GM21360 (cell line): ENCODE measurements around the gene NPM1.
A peak's percentile ranks its signal among the peaks of the same experiment; 100 is the strongest.
"Not testable (repeated sequence)": the region's sequence is repeated elsewhere in the genome, so short reads cannot be mapped to it uniquely, and the experiment has no call there.

Experiments
- ATAC-seq: cut with Tn5 transposase; IDR thresholded peaks from one replicate; pipeline ENCODE4 v1.9.1; 2021; ENCODE audit warnings: mild to moderate bottlenecking, moderate library complexity; ENCODE audit not compliant: unreplicated experiment

The NPM1 gene

DNA sequence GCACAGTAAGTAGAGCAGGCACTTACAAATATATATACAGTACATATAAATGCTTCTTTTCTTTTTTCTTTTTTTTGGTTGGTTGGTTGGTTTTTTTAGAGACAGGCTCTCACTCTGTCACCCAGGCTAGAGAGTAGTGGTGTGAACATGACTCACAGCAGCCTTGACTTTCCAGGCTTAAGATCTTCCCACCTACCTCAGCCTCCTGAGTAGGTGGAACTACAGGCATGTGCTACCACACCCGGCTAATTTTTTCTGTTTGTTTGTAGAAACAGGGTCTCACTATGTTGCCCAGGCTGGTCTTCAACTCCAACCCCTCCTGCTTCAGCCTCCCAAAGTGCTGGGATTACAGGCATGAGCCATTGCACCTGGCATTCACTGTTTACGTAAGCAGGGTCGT, 2.6 kb upstream of the NPM1 start:
- not testable (repeated sequence) for ATAC-seq

DNA sequence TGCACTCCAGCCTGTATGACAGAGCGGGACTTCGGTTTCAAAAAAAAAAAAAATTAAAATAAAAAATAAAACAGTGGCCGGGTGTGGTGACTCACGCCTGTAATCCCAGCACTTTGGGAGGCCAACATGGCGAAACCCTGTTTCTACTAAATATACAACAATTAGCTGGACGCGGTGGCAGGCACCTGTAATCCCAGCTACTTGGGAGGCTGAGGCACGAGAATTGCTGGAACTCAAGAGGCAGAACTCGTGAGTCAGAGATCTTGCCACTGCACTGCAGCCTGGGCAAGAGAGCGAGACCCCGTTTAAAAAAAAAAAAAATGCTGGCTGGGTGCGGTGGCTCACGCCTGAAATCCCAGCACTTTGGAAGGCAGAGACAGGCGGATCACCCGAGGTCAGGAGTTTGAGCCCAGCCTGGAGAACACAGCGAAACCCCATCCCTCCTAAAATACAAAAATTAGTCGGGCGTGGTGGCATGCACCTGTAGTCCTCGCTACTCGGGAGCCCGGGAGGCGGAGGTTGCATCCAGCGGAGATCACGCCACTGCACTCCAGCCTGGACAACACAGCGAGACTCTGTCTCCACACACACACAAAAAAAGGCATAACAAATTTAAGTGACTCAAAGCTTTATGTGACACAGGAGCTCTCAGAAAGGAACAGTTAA, 1.5 kb upstream of the NPM1 start:
- no peak for ATAC-seq

DNA sequence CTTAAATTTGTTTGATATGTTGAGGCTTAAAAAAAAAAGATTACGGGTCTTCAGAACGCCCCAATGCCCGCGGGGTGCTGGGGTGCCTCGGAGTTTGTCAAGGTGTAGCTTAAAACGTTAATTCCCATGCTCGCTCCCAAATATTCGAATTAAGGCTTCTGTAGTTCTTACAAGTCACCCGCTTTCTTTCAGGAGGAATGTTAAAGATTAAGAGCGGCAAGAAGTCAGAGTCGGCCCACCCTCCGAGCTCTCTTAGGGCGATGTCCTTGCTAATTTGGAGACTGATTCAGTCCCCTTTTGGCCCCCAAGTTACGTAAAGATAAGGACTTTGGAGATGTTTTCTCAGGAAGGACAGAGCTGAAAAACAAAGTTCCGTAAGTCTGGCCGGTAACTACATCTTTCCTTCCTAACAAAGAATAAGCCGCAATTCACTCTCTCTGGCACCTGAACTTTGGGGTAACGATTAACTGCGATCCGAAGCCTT, 746 bp upstream of the NPM1 start:
- ATAC-seq, result peak; percentile 1

DNA sequence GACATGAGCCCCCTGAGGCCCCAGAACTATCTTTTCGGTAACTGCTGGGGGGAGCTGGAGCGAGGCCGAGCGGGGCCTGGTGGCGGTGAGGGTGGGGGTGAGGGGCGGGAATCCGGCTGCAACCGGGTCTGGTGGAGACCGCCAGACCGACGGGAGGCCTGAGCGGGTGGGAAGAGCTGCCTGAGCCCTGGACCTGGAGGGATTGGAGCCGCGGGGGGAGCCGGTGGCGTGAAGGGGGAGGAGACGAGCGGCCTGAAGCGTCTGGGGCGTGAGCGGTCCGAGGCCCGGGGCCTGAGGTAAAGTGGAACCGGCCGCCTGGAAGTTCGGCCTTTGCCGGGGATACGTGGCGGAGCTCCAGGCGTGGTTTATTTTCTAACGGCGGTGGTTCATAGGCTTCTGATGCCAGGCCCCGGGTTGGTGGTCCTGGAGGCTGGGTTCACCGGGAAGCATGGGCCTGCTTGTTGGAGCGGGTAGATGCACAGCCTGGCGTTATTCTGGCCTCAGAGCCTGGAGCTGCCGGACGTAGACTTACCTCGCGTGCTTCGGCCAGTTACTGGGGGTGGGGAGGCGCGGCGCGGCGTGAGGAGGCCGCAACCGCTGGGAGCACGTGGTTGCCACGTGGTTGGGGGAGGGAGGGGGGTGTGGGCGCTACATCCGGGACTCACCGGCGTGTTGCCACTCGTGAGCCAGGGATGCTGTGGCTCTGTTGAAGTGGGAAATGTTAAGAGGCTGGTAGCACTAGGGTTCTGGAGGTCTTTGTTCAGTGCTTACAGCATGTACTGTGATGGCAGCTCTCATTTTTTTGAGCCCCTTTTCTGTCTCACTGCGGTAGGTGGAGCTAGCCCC, 544 bp downstream of the NPM1 start:
- ATAC-seq, result peak; percentile 33

DNA sequence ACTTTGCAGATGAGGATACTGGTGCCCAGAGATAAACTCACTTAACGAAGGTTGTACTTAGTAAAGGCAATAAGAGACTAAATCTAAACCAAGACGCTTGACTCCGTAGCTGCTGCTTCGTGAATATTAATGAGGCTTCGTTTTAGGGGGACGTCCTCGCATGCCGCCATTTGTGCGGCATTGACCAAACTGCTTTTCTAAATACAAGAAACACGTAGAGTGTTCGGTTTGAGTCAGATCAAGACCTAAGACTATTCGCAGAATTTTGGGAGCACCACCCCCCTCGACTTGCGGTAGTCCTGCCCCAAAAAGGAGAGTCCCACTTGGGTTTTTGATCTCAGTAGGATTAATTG, 1.1 kb downstream of the NPM1 start:
- no peak for ATAC-seq

DNA sequence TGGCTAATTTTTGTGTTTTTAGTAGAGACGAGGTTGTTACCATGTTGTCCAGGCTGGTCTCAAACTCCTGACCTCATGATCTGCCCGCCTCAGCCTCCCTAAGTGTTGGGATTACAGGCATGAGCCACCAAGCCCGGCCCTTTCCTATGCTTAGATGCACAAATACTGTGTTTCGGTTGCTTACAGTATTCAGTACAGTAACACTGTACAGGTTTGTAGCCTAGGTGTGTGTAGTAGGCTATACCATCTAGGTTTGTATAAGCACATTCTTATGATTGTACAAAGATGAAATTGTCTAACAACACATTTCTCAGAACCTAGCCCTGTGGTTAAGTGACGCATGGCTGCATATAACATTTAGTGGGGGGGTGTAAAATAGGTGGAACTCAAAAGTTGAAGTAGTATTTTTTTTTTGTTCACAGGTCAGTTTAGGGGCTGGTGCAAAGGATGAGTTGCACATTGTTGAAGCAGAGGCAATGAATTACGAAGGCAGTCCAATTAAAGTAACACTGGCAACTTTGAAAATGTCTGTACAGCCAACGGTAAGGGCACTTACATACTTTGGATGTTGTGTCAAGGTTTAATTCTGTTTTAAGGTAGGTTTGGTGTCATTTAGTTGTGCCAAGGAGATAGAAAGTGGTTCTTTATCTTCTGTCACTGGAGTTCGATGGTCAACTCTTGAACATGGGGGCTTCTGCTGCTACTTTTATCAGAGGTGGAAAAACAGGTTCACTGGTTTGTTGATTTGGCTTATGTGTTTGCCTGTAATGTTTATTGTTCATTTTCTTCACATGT, 3.4 kb downstream of the NPM1 start:
- no peak for ATAC-seq

DNA sequence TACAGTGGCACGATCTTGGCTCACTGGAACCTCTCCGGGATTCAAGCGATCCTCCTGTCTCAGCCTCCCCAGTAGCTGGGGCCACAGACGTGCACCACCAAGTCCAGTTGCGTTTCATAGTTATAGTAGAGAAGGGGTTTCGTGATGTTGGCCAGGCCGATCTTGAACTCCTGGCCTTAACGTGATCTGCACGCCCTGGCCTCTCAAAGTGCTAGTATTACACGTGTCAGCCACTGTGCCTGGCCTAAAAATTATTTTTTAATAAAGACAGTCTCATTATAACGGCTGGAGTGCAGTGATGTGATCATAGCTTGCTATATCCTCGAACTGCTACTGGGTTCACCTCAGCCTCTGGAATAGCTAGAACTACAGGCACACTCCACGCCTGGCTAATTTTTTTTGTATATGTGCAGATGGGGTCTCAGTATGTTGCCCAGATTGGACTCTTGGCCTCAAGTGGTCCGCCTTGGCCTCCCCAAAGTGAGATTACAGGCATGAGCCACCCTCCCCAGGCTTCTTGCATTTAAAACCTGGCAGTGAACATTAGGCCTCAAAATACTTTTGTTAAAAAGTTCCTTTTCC, 4.4 kb downstream of the NPM1 start:
- ATAC-seq, result no peak

DNA sequence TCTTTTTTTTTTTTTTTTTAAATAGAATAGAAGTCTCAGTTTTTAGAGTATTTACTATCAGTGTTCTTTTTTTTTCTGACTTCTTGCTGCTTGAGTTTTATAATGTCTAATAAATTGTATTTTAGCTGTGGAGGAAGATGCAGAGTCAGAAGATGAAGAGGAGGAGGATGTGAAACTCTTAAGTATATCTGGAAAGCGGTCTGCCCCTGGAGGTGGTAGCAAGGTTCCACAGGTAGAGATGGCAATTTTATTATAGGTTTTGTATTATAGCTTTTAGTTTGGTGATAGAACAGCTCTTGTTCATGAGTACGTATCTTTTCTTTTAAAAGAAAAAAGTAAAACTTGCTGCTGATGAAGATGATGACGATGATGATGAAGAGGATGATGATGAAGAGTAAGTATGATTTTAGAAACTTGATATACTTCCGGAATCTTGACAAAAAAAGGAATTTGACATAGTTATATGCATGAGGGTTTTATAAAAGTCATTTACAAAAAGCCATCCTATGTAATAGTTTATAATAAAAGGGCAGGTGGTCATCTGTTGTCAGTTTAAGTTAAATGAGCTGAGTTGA, 5.0 kb downstream of the NPM1 start:
- no peak for ATAC-seq

DNA sequence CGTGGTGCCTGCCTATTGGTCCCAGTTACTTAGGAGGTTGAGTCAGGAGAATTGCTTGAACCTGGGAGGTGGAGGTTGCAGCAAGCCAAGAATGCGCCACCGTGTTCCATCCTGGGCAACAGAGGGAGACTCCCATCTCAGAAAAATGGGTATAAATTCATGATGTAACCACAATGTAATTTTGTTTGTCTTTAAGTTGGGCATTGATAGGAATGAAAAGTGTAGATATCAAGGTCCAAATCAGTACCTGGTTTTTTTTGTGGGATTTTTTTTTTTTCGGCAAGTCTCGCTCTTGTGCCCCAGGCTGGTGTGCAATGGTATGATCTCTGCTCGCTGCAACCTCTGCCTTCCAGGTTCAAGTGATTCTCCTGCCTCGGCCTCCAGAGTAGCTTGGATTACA, 7.4 kb downstream of the NPM1 start:
- ATAC-seq, result no peak

DNA sequence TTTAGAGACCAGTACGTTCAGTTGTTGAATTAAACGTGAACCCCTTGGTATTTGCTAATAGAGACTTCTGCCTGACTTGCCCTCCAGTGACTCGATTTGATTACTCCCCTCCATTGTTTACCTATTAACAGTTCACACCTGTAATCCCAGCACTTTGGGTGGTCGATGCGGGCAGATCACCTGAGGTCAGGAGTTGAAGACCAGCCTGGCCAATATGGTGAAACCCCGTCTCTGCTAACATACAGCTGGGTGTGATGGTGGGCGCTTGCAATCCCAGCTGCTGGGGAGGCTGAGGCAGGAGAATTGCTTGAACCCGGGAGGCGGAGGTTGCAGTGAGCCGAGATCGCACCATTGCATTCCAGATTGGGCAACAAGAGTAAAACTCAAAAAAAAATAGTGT, 8.9 kb downstream of the NPM1 start:
- ATAC-seq, result not testable (repeated sequence)

DNA sequence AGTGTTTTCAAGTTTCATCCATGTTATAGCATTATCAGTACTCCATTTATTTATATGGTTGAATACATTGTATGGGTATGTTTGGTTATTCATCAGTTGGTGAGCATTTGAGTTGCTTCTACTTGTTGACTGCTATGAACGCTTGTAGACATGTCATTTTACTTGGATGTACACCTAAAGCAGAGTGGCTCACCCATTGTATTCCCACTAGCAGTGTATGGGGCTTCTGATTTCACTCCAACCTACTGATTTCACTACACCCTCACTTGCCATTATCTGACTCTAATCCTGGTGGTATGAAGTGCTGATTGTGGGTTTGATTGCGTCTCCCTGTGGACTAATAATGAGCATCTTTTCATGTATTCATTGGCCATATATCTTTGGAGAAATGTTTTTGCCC, 9.5 kb downstream of the NPM1 start:
- no peak for ATAC-seq

DNA sequence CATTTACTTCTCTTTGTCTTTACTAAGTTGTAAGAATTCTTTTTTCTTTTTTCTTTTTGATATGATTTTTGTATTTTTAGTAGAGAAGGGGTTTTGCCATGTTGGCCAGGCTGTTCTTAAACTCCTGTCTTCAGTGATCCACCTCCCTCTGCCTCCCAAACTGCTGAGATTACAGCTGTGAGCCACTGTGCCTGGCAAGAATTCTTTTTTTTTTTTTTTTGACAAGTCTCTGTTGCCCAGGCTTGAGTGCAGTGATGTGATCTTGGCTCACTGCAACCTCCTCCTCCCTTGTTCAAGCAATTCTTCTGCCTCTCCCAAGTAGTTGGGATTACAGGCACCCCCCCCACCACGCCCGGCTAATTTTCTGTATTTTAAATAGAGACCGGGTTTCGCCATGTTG, 9.9 kb downstream of the NPM1 start:
- no peak for ATAC-seq

DNA sequence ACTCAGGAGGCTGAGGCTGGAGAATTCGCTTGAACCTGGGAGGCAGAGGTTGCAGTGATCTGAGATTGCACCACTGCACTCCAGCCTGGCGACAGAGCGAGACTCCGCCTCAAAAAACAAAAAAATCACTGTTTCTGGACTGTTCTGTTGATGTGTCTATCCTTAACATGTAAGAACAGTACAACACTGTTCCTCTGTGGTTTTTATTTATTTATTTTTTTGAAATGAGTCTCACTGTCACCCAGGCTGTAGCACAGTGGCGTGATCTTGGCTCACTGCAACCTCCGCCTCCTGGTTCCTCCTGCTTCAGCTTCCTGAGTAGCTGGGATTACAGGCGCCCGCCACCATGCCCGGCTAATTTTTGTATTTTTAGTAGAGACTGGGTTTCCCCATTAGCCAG, 11.0 kb downstream of the NPM1 start:
- ATAC-seq, result not testable (repeated sequence)

DNA sequence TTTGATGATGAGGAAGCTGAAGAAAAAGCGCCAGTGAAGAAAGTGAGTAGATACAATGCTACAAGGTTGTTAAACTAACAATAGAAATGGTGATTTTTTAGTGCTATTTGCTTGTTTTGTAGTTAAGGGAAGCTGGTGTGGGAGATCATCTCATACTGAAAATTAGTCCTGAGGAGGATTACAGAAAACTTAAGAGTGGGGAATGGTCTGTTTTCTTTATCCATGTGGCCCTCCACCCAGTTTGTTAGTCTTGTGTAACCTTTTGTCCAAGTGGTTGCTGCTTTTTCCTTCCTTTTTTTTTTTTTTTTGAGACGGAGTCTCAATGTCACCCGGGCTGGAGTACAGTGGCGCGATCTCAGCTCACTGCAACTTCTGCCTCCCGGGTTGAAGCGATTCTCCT, 12.5 kb downstream of the NPM1 start:
- ATAC-seq, result no peak

DNA sequence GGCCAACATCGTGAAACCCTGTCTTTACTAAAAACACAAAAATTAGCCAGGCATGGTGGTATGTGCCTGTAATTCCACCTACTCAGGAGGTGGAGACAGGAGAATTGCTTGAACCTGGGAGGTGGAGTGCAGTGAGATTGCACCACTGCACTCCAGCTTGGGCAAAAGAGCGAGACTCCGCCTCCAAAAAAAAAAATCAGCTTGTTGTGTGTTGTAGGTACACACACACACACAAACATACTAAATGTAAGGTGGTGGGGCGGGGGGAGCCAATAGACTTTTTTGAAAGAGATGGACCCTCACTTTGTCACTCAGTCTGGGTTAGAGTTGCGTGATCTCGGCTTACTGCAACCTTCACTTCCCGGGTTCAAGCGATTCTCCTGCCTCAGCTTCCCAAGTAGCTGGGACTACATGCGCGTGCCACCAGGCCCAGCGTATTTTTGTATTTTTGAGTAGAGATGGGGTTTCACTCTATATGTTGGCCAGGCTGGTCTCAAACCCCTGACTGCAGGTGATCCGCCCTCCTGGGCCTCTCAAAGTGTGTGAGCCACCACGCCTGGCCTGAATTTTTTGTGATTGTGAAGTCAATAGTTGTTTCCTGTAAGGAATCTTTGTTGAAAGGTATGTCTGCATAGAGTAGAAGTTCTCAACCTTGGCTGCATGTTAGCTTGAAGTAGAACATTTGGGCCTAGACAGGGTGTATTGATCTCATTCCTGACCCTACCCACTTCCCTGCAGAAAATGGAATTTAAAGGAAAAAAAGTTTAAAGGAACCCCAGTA, 13.7 kb downstream of the NPM1 start:
- ATAC-seq, result no peak

DNA sequence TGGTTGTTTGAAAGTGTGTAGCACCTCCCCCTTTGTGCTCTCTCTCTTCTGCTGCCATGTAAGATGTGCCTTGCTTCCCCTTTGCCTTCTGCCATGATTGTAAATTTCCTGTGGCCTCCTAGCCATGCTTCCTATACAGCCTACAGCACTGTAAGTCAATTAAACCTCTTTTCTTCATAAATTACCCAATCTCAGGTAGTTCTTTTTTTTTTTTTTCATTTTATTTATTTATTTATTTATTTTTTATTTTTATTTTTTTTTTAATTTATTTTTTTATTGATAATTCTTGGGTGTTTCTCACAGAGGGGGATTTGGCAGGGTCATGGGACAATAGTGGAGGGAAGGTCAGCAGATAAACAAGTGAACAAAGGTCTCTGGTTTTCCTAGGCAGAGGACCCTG, 15.1 kb downstream of the NPM1 start:
- ATAC-seq, result not testable (repeated sequence)

DNA sequence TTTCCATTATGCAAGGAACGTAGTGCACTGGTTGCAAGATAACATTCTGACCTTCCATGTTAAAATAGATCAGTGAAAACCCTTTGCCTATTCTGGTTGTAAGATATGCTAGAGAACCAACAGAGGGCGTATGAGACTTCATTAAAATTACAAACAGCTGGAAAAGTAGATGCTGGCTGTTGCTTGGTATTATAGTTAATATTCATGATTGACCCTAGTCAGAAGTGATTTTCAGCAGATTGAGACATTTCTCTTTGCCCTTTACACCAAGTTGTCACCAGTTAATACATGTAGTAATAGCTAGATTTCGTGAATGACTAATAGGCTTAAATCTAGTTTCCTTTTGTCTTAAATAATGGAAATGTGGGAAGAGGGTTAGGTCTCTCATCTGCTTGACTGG, 18.0 kb downstream of the NPM1 start:
- ATAC-seq, result no peak

DNA sequence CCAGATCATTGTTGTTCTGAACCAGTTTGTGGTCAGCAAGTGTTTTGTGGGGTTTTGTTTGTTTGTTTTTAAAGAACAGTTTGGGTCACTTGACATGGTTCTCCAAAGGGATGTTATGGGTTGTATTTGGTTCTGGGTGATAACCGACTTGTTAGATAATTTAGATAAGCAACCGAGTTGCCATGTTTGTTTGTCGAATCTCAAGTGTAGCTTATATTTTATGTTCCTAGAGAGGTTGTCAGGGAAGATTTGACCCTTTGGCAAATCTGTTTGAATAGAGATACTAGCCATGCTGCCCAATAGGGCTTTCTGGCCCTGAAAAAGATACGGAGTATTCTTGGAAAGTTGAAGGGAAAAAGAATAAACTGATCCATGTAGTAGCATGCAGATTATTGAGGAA, 19.6 kb downstream of the NPM1 start:
- no peak for ATAC-seq

DNA sequence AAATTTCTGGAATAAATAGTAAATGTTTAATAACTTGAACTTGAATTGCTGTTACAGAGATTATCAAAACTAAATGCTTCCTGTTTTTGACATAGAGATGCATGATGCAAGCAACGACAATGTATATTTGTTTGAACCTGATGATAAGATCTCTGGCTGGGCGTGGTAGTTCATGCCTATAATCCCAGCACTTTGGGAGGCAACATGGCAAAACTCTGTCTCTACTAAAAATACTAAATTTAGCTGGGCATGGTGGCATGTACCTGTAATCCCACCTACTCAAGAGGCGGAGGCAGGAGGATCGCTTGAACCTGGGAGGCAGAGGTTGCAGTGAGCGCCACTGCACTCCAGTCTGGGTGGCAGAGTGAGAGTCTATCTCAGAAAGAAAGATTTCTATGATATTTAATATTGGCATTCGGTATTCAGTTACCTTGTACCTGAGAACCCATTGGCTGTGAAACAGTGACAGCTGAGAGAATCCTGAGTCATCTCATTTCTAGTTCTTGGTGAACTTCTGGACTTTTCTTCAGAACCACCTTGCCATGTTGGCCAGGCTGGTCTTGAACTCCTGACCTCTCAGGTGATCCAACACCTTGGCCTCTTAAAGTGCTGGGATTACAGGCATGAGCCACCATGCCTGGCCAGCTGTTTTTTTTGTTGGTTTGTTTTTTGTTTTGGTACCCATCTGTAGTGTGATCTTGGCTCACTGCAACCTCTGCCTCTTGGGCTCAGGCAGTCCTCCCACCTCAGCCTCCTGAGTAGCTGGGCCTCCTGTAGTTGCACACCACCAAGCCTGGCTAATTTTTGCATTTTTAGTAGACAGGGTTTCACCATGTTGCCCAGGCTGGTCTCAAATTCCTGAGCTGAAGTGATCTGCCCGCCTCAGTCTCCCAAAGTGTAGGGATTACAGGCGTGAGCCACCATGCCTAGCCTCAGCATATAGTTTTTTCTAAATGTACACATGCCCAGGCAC, 21.8 kb downstream of the NPM1 start:
- ATAC-seq, result no peak
